ENCODE measurements around the gene BMAL1. TPM values are rescaled to one million over a fixed set of nuclear protein-coding genes. Genes with fewer than 3 reads are reported as not detected.
A peak's percentile ranks its signal among the peaks of the same experiment; 100 is the strongest.

The BMAL1 gene
- total RNA-seq, 5 donors from 2014 or later (not counting 1 experiment from before 2014, with no cell fraction given): 67.9 to 99.2 (median 72.1) TPM

DNA sequence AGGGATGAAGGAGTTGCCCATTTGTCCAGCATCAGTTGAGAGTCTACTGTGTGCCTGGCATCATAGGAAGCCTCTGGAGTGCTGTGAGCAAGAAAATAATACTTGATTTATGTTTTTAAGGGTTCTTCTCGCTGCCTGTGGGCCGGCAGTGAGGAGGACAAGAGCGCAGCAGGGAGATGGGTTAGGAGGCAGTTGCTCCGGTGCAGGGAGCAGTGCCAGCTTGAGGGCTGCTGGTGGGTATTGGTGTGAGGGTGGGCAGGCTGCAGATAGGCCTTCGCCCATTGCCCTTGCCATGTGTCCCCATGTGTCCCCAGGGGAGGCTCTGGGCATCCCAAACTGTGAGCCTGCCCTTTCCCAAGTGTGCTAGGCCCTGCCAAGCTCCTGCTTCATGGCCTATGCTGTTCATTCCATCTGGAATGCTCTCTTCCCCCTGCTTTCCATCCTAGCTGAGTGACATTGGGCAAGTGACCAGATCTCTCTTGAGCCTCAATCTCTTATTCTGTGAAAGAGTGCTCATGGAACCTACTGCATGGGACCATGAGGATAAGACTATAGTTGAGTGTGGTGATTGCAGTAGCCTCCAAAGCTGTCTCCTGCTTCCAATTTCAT is 19.8 kb downstream of the BMAL1 start:
- H3K27me3 Mint-ChIP-seq: no peaks in the 10 kb centered on the region
- CTCF ChIA-PET: interaction anchor here in 1 of 2 donors (0.8 kb wide), 1 partner anchor 22 kb away, joined by 3 read pairs; no protein-coding TSS in a partner anchor
- H3K4me1 Mint-ChIP-seq: peaks cover 58 to 99% (median 59%) of the 10 kb centered on the region in 3 donors
- Histone ChIP-seq H3K9me3 (no peaks in the 10 kb centered on the region), H3K4me1 (ENCODE audit: control insufficient read depth in 1 of 2, extremely low read depth in 1 of 2, insufficient read depth in 2 of 2, low read length in 2 of 2) (peaks cover 2 to 81% of the 10 kb centered on the region in 2 experiments), H3K27me3 (replicated peaks in 1 of 2; ENCODE audit: control insufficient read depth in 2 of 2, extremely low read depth in 1 of 2, insufficient read depth in 2 of 2, low read length in 1 of 2) (no peaks in the 10 kb centered on the region), H3K36me3 (ENCODE audit: control insufficient read depth in 2 of 2, extremely low read depth in 1 of 2, insufficient read depth in 1 of 2, low read length in 1 of 2) (peaks cover 0 to 5% of the 10 kb centered on the region in 2 donors), H3K27ac (ENCODE audit: low read length) (no peak overlapping the region), H3K4me3 (ENCODE audit: control insufficient read depth in 1 of 2, extremely low read depth in 1 of 2, low read length in 1 of 2) (no peak overlapping the region)
- peak overlapping the region; percentile 19 to 28 for H3K27ac Mint-ChIP-seq
- ATAC-seq (replicated peaks in 1 of 4) (peak in 1 of 4 experiments; percentile 14), DNase-seq (no peak)
- 98% methylated on average over 4 of the region's 5 CpGs for WGBS (ENCODE audit: insufficient coverage)
- peak overlapping the region in 1 of 3 donors; percentile 52 for H3K4me3 Mint-ChIP-seq
- POLR2A ChIA-PET: interaction anchor here in 1 of 2 donors (0.6 kb wide), 1 partner anchor 977 kb away, joined by 3 read pairs; no protein-coding TSS in a partner anchor
- no peaks in the 10 kb centered on the region for H3K36me3 Mint-ChIP-seq
- no peaks in the 10 kb centered on the region for H3K9me3 Mint-ChIP-seq

GRCh38 chr11:13297917-13298356 is 20.3 kb downstream of the BMAL1 start:
- Histone ChIP-seq H3K27ac (ENCODE audit: low read length) (no peak overlapping the region), H3K36me3 (ENCODE audit: control insufficient read depth in 2 of 2, extremely low read depth in 1 of 2, insufficient read depth in 1 of 2, low read length in 1 of 2) (peaks cover 0 to 5% of the 10 kb centered on the region in 2 donors), H3K4me3 (ENCODE audit: control insufficient read depth in 1 of 2, extremely low read depth in 1 of 2, low read length in 1 of 2) (no peak overlapping the region), H3K27me3 (replicated peaks in 1 of 2; ENCODE audit: control insufficient read depth in 2 of 2, extremely low read depth in 1 of 2, insufficient read depth in 2 of 2, low read length in 1 of 2) (no peaks in the 10 kb centered on the region), H3K4me1 (ENCODE audit: control insufficient read depth in 1 of 2, extremely low read depth in 1 of 2, insufficient read depth in 2 of 2, low read length in 2 of 2) (peaks cover 2 to 81% of the 10 kb centered on the region in 2 experiments), H3K9me3 (no peaks in the 10 kb centered on the region)
- H3K9me3 Mint-ChIP-seq: no peaks in the 10 kb centered on the region
- POLR2A ChIA-PET: interaction anchor here in 1 of 2 donors (0.6 kb wide), 1 partner anchor 978 kb away, joined by 3 read pairs; no protein-coding TSS in a partner anchor
- DNase-seq: peak in 6 of 35 experiments; percentile 6 to 19 (median 10)
- no peaks in the 10 kb centered on the region for H3K27me3 Mint-ChIP-seq
- H3K4me3 Mint-ChIP-seq: peak overlapping the region in 1 of 3 donors; percentile 52
- 52% methylated on average over 2 of the region's 5 CpGs for WGBS (ENCODE audit: insufficient coverage)
- ATAC-seq (replicated peaks in 1 of 4): peak; percentile 35 to 70 (median 42)
- H3K36me3 Mint-ChIP-seq: peaks cover 5% of the 10 kb centered on the region
- peaks cover 53 to 99% (median 54%) of the 10 kb centered on the region in 3 donors for H3K4me1 Mint-ChIP-seq
- CTCF ChIA-PET: interaction anchor here in 1 of 2 donors (0.8 kb wide), 1 partner anchor 22 kb away, joined by 3 read pairs; no protein-coding TSS in a partner anchor
- peak overlapping the region in 1 of 2 donors; percentile 19 for H3K27ac Mint-ChIP-seq

DNA sequence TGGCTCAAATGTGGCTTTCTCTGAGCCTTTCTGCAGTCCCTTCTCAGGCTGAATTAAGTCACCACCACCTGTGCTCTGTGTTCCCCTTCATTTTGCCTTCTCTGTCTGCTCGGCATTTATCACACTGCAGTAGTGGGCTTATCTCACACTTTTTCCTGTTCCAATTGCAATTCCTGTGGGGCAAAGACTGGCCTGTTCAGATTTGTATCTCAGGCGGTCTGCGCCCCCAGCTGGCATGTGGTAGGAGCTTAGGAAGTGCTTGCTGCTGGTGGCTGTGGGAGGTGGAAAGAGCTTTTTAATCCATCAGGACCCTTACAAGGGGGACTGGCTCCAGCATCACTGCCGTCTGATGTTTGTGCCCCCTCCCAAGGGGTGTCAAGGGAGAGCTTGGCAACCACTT is 21.2 kb downstream of the BMAL1 start:
- no peak overlapping the region for H3K27ac ChIP-seq (ENCODE audit: low read length)
- H3K9me3 ChIP-seq: no peaks in the 10 kb centered on the region
- 71% methylated on average over 4 of the region's 4 CpGs for WGBS (ENCODE audit: insufficient coverage)
- Mint-ChIP-seq H3K9me3 (no peaks in the 10 kb centered on the region), H3K27ac (peak overlapping the region; percentile 6 to 65), H3K27me3 (no peaks in the 10 kb centered on the region), H3K36me3 (peaks cover 11% of the 10 kb centered on the region), H3K4me1 (peaks cover 45 to 99% (median 45%) of the 10 kb centered on the region in 3 donors), H3K4me3 (peak overlapping the region in 1 of 3 donors; percentile 37)
- ChIA-PET CTCF (no interaction called here), POLR2A (interaction anchor here in 1 of 2 donors (0.6 kb wide), 2 partner anchors 36 to 156 kb away, joined by 3 read pairs; no protein-coding TSS in a partner anchor)
- H3K4me3 ChIP-seq (ENCODE audit: control insufficient read depth in 1 of 2, extremely low read depth in 1 of 2, low read length in 1 of 2): no peak overlapping the region
- H3K4me1 ChIP-seq (ENCODE audit: control insufficient read depth in 1 of 2, extremely low read depth in 1 of 2, insufficient read depth in 2 of 2, low read length in 2 of 2): peaks cover 2 to 82% of the 10 kb centered on the region in 2 experiments
- H3K36me3 ChIP-seq (ENCODE audit: control insufficient read depth in 2 of 2, extremely low read depth in 1 of 2, insufficient read depth in 1 of 2, low read length in 1 of 2): peaks cover 0 to 5% of the 10 kb centered on the region in 2 donors
- H3K27me3 ChIP-seq (replicated peaks in 1 of 2; ENCODE audit: control insufficient read depth in 2 of 2, extremely low read depth in 1 of 2, insufficient read depth in 2 of 2, low read length in 1 of 2): no peaks in the 10 kb centered on the region
- DNase-seq (no peak), ATAC-seq (replicated peaks in 1 of 4) (no peak)

GRCh38 chr11:13301522-13301921 is 23.9 kb downstream of the BMAL1 start:
- peak overlapping the region in 1 of 3 donors; percentile 5 for H3K4me3 Mint-ChIP-seq
- no peaks in the 10 kb centered on the region for H3K27me3 ChIP-seq (replicated peaks in 1 of 2; ENCODE audit: control insufficient read depth in 2 of 2, extremely low read depth in 1 of 2, insufficient read depth in 2 of 2, low read length in 1 of 2)
- no peaks in the 10 kb centered on the region for H3K9me3 ChIP-seq
- no peak overlapping the region for H3K27ac Mint-ChIP-seq
- H3K36me3 Mint-ChIP-seq: peaks cover 15% of the 10 kb centered on the region
- peaks cover 0 to 89% of the 10 kb centered on the region in 2 experiments for H3K4me1 ChIP-seq (ENCODE audit: control insufficient read depth in 1 of 2, extremely low read depth in 1 of 2, insufficient read depth in 2 of 2, low read length in 2 of 2)
- H3K9me3 Mint-ChIP-seq: no peaks in the 10 kb centered on the region
- CTCF ChIA-PET: interaction anchor here in 1 of 2 donors (0.7 to 1.2 kb wide), 2 partner anchors 43 to 45 kb away, joined by 3 to 4 read pairs; no protein-coding TSS in a partner anchor
- H3K36me3 ChIP-seq (ENCODE audit: control insufficient read depth in 2 of 2, extremely low read depth in 1 of 2, insufficient read depth in 1 of 2, low read length in 1 of 2): peaks cover 0 to 5% of the 10 kb centered on the region in 2 donors
- H3K4me1 Mint-ChIP-seq: peaks cover 17 to 79% (median 18%) of the 10 kb centered on the region in 3 donors
- POLR2A ChIA-PET: interaction anchor here in 1 of 2 donors (0.6 kb wide), 1 partner anchor 15 kb away, joined by 3 read pairs; no protein-coding TSS in a partner anchor
- ATAC-seq (replicated peaks in 1 of 4) (no peak), DNase-seq (no peak)
- H3K4me3 ChIP-seq (ENCODE audit: control insufficient read depth in 1 of 2, extremely low read depth in 1 of 2, low read length in 1 of 2): no peak overlapping the region
- no peak overlapping the region for H3K27ac ChIP-seq (ENCODE audit: low read length)
- no peaks in the 10 kb centered on the region for H3K27me3 Mint-ChIP-seq

GRCh38 chr11:13302420-13302958 is 24.9 kb downstream of the BMAL1 start:
- Histone ChIP-seq H3K27me3 (replicated peaks in 1 of 2; ENCODE audit: control insufficient read depth in 2 of 2, extremely low read depth in 1 of 2, insufficient read depth in 2 of 2, low read length in 1 of 2) (no peaks in the 10 kb centered on the region), H3K36me3 (ENCODE audit: control insufficient read depth in 2 of 2, extremely low read depth in 1 of 2, insufficient read depth in 1 of 2, low read length in 1 of 2) (peaks cover 0 to 5% of the 10 kb centered on the region in 2 donors), H3K4me3 (ENCODE audit: control insufficient read depth in 1 of 2, extremely low read depth in 1 of 2, low read length in 1 of 2) (no peak overlapping the region), H3K4me1 (ENCODE audit: control insufficient read depth in 1 of 2, extremely low read depth in 1 of 2, insufficient read depth in 2 of 2, low read length in 2 of 2) (peaks cover 2 to 89% of the 10 kb centered on the region in 2 experiments), H3K27ac (ENCODE audit: low read length) (no peak overlapping the region), H3K9me3 (no peaks in the 10 kb centered on the region)
- H3K27me3 Mint-ChIP-seq: no peaks in the 10 kb centered on the region
- H3K4me3 Mint-ChIP-seq: peak overlapping the region in 1 of 3 donors; percentile 60
- H3K9me3 Mint-ChIP-seq: no peaks in the 10 kb centered on the region
- WGBS (ENCODE audit: insufficient coverage): 96% methylated on average over 6 of the region's 8 CpGs
- H3K36me3 Mint-ChIP-seq: peaks cover 15% of the 10 kb centered on the region
- ATAC-seq (replicated peaks in 1 of 4) (no peak), DNase-seq (no peak)
- ChIA-PET CTCF (interaction anchor here in 1 of 2 donors (1.2 kb wide), 1 partner anchor 46 kb away, joined by 3 read pairs; no protein-coding TSS in a partner anchor), POLR2A (no interaction called here)
- peaks cover 8 to 69% (median 8%) of the 10 kb centered on the region in 3 donors for H3K4me1 Mint-ChIP-seq
- peak overlapping the region; percentile 10 to 30 for H3K27ac Mint-ChIP-seq
